ENCODE results near the gene KDM7A. TPM values are rescaled to one million over a fixed set of nuclear protein-coding genes. Genes with fewer than 3 reads are reported as not detected.

The KDM7A gene, protein sequence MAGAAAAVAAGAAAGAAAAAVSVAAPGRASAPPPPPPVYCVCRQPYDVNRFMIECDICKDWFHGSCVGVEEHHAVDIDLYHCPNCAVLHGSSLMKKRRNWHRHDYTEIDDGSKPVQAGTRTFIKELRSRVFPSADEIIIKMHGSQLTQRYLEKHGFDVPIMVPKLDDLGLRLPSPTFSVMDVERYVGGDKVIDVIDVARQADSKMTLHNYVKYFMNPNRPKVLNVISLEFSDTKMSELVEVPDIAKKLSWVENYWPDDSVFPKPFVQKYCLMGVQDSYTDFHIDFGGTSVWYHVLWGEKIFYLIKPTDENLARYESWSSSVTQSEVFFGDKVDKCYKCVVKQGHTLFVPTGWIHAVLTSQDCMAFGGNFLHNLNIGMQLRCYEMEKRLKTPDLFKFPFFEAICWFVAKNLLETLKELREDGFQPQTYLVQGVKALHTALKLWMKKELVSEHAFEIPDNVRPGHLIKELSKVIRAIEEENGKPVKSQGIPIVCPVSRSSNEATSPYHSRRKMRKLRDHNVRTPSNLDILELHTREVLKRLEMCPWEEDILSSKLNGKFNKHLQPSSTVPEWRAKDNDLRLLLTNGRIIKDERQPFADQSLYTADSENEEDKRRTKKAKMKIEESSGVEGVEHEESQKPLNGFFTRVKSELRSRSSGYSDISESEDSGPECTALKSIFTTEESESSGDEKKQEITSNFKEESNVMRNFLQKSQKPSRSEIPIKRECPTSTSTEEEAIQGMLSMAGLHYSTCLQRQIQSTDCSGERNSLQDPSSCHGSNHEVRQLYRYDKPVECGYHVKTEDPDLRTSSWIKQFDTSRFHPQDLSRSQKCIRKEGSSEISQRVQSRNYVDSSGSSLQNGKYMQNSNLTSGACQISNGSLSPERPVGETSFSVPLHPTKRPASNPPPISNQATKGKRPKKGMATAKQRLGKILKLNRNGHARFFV
- total RNA-seq (2022; extraction: Qiagen RNA extraction; ENCODE audit: low read depth): 2.6 to 3.8 TPM (median 3.4 TPM) in 5 replicates

DNA sequence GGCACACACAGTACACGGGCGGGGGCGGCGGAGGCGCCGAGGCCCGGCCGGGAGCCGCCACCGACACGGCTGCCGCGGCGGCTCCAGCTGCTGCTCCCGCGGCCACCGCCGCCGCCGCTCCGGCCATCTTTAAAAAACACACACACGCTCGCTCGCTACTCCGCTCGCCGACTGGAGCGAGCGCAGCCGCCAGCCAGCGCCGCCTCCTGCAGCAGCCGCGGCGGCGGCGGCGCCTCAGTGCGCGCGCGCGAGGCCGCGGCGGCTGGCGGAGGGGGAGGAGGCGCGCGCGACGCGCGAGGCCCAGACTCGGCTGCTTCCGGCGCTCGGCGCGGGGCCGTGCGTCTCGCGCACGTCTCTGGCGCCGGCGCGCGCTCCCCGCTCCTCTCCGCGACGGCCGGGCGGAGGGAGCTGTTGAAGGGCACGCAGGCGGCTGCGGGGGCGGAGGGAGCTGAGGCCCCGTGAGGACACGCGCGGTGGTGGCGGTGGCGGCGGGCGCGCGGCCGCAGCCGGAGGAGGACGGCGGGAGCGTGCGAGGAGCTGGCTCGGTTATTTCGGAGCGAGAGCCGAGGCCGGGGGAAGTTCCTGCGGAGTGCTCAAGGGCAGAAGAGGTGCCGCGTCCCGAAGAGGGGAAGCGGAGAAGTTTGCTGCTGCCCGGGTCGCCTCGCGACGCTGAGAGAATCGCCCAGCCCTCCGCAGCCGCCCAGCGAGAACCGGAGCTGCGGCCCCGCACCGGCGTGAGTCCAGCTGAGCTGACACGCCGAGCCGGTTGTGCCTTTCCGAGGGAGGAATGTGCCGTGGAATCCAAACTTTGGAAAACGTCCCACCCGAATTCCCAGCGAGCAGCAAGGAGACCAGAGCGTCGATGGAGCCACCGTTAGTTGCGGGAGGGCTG, at the start of gene KDM7A:
Gene KDM7A, minus strand, starts transcription at position 173 of the 892 bp plus-strand sequence. Its CDS starts 46 bp downstream, at position 127.

GRCh38 chr7:140062528-140063299, 114.1 kb downstream of the KDM7A start, which contains the start of gene PARP12:
TSS of gene PARP12 (minus strand) at chr7:140062951. CDS start at chr7:140062847, 104 bp downstream.

Other genes starting within 250 kb of the KDM7A start
- 23.5 to 30.9 TPM (median 25.7 TPM) in 5 replicates for gene PARP12, start 114.0 kb downstream of the KDM7A start, total RNA-seq (2022; extraction: Qiagen RNA extraction; ENCODE audit: low read depth)
- gene SLC37A3, start 221.5 kb upstream of the KDM7A start, total RNA-seq (2022; extraction: Qiagen RNA extraction; ENCODE audit: low read depth): 24.7 to 30.2 TPM (median 27.0 TPM) in 5 replicates
- gene RAB19, start 227.1 kb upstream of the KDM7A start, total RNA-seq (2022; extraction: Qiagen RNA extraction; ENCODE audit: low read depth): not detected in 5 replicates

Data from A549 treated with DMSO at 1 μM for 4 hours (cell line).